Neuronal stem cell (in vitro differentiated cells): ENCODE results near the gene PDGFD.

ENCODE experiments used
- DNase-seq: peaks from one replicate; pipeline ENCODE4 v3.0.0-alpha.2; 2013; ENCODE audit warnings: low spot score
- H2AFZ ChIP-seq: one replicate; pipeline ENCODE4 v1.6.1; 2013; ENCODE audit warnings: mild to moderate bottlenecking, low read length, inconsistent platforms
- H2AK5ac ChIP-seq: 2 replicates; pipeline ENCODE4 v1.6.1; 2013; ENCODE audit warnings: low read depth, mild to moderate bottlenecking, inconsistent platforms, low read length, moderate library complexity, mixed read lengths
- H2BK120ac ChIP-seq: 2 replicates; pipeline ENCODE4 v1.6.1; 2013; ENCODE audit warnings: low read depth, mild to moderate bottlenecking, inconsistent platforms, low read length, moderate library complexity, mixed read lengths
- H2BK12ac ChIP-seq: one replicate; pipeline ENCODE4 v1.6.1; 2013; ENCODE audit warnings: low read length, inconsistent platforms
- H2BK15ac ChIP-seq: 2 replicates; pipeline ENCODE4 v1.6.1; 2013; ENCODE audit warnings: mild to moderate bottlenecking, low read length, inconsistent platforms, mixed read lengths
- H2BK5ac ChIP-seq: one replicate; pipeline ENCODE4 v1.6.1; 2013; ENCODE audit warnings: inconsistent platforms, mild to moderate bottlenecking, low read length, moderate library complexity
- H3K14ac ChIP-seq: one replicate; pipeline ENCODE4 v1.6.1; 2013; ENCODE audit warnings: low read length, inconsistent platforms
- H3K18ac ChIP-seq: 2 replicates; pipeline ENCODE4 v1.6.1; 2013; ENCODE audit warnings: low read length, inconsistent platforms
- H3K23ac ChIP-seq: 2 replicates; pipeline ENCODE4 v1.6.1; 2013; ENCODE audit warnings: low read depth, mild to moderate bottlenecking, mixed read lengths, low read length, inconsistent platforms; ENCODE audit not compliant: poor library complexity
- H3K27ac ChIP-seq: replicated peaks from 3 replicates; pipeline ENCODE4 v1.5.1; 2013; ENCODE audit warnings: low read length, inconsistent platforms
- H3K27me3 ChIP-seq, 3 experiments: 2 replicates each; pipeline ENCODE4 v1.6.1; 2013; ENCODE audit warnings: low read length in 3 of 3, mild to moderate bottlenecking in 2 of 3, inconsistent platforms in 1 of 3, low read depth in 1 of 3, mixed read lengths in 1 of 3, moderate library complexity in 1 of 3; ENCODE audit not compliant: control insufficient read depth in 3 of 3, insufficient read depth in 3 of 3
- H3K36me3 ChIP-seq, 2 donors: replicated peaks in 1 of 2; 2 replicates each; pipeline ENCODE4 v1.6.1; 2013; ENCODE audit warnings: low read length in 2 of 2; ENCODE audit not compliant: control insufficient read depth in 2 of 2, insufficient read depth in 2 of 2
- H3K4ac ChIP-seq: 2 replicates; pipeline ENCODE4 v1.6.1; 2013; ENCODE audit warnings: inconsistent platforms, mild to moderate bottlenecking, low read length, moderate library complexity
- H3K4me1 ChIP-seq, 2 donors: 1 replicate in 1 of 2; 2 replicates in 1 of 2; pipeline ENCODE4 v1.6.1; 2013; ENCODE audit warnings: low read length in 2 of 2, low read depth in 1 of 2; ENCODE audit not compliant: control insufficient read depth in 2 of 2, insufficient read depth in 1 of 2
- H3K4me2 ChIP-seq: one replicate; pipeline ENCODE4 v1.6.1; 2013; ENCODE audit warnings: mild to moderate bottlenecking, low read length, inconsistent platforms; ENCODE audit not compliant: insufficient read depth, poor library complexity, severe bottlenecking
- H3K4me3 ChIP-seq, 2 donors: 2 replicates each; pipeline ENCODE4 v1.5.1; 2013; ENCODE audit warnings: low read length in 2 of 2, mild to moderate bottlenecking in 2 of 2, inconsistent platforms in 1 of 2, moderate library complexity in 1 of 2
- H3K79me1 ChIP-seq: one replicate; pipeline ENCODE4 v1.6.1; 2013; ENCODE audit warnings: low read depth, mild to moderate bottlenecking, inconsistent platforms, low read length, moderate library complexity
- H3K9ac ChIP-seq: one replicate; pipeline ENCODE4 v1.6.1; 2013; ENCODE audit warnings: mild to moderate bottlenecking, low read depth, low read length, inconsistent platforms; ENCODE audit not compliant: poor library complexity
- H3K9me3 ChIP-seq, 2 donors: replicated peaks in 1 of 2; 2 replicates each; pipeline versions ENCODE3 to v1.6.1; 2013; ENCODE audit warnings: low read length in 2 of 2, mild to moderate bottlenecking in 2 of 2, inconsistent platforms in 1 of 2, low read depth in 1 of 2, mixed read lengths in 1 of 2, moderate library complexity in 1 of 2; ENCODE audit not compliant: control insufficient read depth in 2 of 2, insufficient read depth in 1 of 2
- H4K8ac ChIP-seq: one replicate; pipeline ENCODE4 v1.6.1; 2013; ENCODE audit warnings: low read depth, mild to moderate bottlenecking, inconsistent platforms, low read length, moderate library complexity
- H4K91ac ChIP-seq: one replicate; pipeline ENCODE4 v1.6.1; 2013; ENCODE audit warnings: low read length, low read depth, mild to moderate bottlenecking, inconsistent platforms; ENCODE audit not compliant: poor library complexity
- WGBS, 2 donors: extraction: QIAGEN DNeasy Blood & Tissue Kit; methylation state at CpG; one replicate each; pipeline ENCODE4 v1.1.7; 2013; ENCODE audit warnings: missing lambda C conversion rate in 2 of 2, mixed read lengths in 1 of 2; ENCODE audit not compliant: insufficient read length in 2 of 2, insufficient replicate concordance in 1 of 2; ENCODE audit errors: extremely low coverage in 2 of 2; 5-methylcytosine and 5-hydroxymethylcytosine counted together

PDGFD gene

DNA sequence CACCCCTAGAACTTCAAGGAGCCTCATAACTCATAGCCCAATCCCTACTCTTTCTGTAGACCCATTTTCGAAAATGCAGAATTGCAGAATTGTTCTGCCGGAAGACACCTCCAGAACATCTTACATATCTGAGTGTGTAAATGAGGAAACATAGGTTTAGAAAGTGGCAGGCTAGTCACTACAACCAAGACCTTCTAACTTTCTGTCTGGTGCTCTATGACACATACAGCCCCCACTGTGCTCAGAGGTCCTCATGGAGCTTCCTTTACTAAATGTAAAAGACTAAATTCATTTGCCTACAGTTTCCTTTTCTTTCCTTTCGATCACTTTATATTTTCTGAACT is 259.7 kb downstream of the PDGFD start:
- Histone ChIP-seq H3K4me1 (no peaks in the 10 kb centered on the region), H3K23ac (no peak overlapping the region), H2BK12ac (no peak overlapping the region), H2AK5ac (no peak overlapping the region), H3K27ac (no peak overlapping the region), H3K14ac (no peak overlapping the region), H2BK5ac (no peak overlapping the region), H2AFZ (no peak overlapping the region), H3K4me3 (no peak overlapping the region), H4K91ac (no peak overlapping the region), H3K27me3 (no peaks in the 10 kb centered on the region), H3K36me3 (peaks cover 0 to under 1% of the 10 kb centered on the region in 2 donors), H2BK120ac (no peak overlapping the region), H3K4ac (no peak overlapping the region), H3K79me1 (no peaks in the 10 kb centered on the region), H3K18ac (no peak overlapping the region), H4K8ac (no peak overlapping the region), H3K9ac (no peak overlapping the region), H3K9me3 (no peaks in the 10 kb centered on the region), H2BK15ac (no peak overlapping the region), H3K4me2 (no peak overlapping the region)
- DNase-seq, result no peak
- WGBS, 2 donors, result no CpG with 5 or more reads among the region's 3 CpGs

DNA sequence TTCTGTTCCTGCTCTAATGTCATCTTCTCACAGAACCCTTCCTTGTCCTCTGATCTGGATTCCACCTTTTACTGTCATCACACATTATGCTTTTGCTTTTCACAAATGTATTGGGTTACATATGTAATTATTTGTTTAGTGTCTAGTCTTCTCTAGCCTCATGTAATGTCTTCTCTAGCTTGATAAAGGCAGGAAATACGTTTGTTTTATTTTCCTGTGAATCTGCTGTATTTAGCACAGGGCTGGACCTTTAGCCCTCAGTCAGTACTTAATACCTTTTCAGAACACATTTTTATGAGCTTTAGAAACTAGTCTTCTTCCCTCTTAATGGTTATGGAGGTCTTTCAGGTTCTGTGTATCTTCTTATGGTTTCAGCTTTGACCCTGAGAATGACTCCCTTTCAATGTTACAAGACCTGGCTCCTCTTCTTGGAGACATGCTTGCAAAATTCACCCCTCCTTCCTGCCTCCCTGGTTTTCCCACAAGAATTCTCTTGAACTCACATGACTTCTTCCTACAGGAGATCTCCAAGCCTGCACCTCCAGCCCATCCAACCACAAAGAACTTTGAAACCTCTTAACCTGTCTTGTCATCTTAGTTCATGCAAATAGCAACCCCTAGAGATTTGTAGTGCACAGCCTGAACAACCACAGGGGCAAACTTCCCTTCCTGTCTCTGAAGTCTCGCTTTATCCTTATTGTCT is 260.2 kb downstream of the PDGFD start:
- Histone ChIP-seq H3K9me3 (no peaks in the 10 kb centered on the region), H3K14ac (no peak overlapping the region), H3K27ac (no peak overlapping the region), H3K4me2 (no peak overlapping the region), H3K18ac (no peak overlapping the region), H4K91ac (no peak overlapping the region), H3K9ac (no peak overlapping the region), H2BK120ac (no peak overlapping the region), H3K4me3 (no peak overlapping the region), H2AK5ac (no peak overlapping the region), H2BK15ac (no peak overlapping the region), H3K4ac (no peak overlapping the region), H3K79me1 (no peaks in the 10 kb centered on the region), H2BK5ac (no peak overlapping the region), H4K8ac (no peak overlapping the region), H3K36me3 (no peaks in the 10 kb centered on the region), H3K4me1 (no peaks in the 10 kb centered on the region), H3K27me3 (no peaks in the 10 kb centered on the region), H2AFZ (no peak overlapping the region), H2BK12ac (no peak overlapping the region), H3K23ac (no peak overlapping the region)
- no CpG with 5 or more reads among the region's 2 CpGs for WGBS, 2 donors
- no peak for DNase-seq

DNA sequence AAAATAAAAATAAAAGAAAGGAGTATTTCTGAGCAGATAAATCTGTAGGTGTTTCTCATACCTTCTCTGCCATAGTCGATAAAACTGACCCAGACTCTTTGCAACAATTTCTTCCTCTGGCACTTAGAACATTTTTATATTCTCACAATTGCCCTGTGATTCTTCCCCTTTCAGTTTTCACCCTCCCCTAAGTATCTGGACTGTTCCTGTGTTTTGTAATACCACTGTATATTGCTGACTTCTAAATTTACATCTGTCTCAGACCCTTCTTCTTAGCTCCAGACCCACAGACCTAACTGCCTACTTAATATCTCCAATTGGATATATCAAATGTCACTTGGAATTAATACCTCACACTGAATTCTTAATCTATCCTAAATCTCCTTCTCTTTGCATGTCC is 261.0 kb downstream of the PDGFD start:
- no peak overlapping the region for H4K8ac ChIP-seq

DNA sequence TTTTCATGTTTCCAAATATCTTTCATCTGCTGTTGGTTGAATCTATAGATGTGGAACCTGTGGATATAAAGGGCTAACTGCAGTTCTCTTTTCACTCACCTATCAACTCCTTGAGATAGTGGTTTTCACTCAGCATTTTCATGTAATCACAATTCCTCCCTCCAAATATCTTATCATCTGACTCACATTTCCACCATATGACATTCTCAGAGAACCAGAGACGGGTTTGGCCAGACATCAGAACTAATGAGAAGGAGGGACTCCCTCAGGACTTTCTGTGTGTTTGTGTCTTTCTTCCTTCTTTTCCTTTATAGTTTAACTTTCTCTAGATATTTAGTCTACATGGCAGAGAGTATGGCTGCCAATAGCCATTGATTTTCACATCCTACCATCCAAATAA is 262.3 kb downstream of the PDGFD start:
- no peak overlapping the region for H2AK5ac ChIP-seq
- H4K8ac ChIP-seq, result no peak overlapping the region
- H2BK12ac ChIP-seq, result no peak overlapping the region
- no peak overlapping the region for H2BK120ac ChIP-seq
- no CpG with 5 or more reads among the region's 1 CpG for WGBS, 2 donors
- no peak overlapping the region for H4K91ac ChIP-seq
- H3K14ac ChIP-seq, result no peak overlapping the region
- no peak overlapping the region for H3K9ac ChIP-seq
- H3K4me3 ChIP-seq, result no peak overlapping the region
- no peak overlapping the region for H3K23ac ChIP-seq
- no peak overlapping the region for H3K4me2 ChIP-seq
- H2BK5ac ChIP-seq, result no peak overlapping the region
- H3K18ac ChIP-seq, result no peak overlapping the region
- no peak overlapping the region for H3K4ac ChIP-seq
- no peak for DNase-seq
- no peak overlapping the region for H3K27ac ChIP-seq
- H3K27me3 ChIP-seq, result no peaks in the 10 kb centered on the region
- H3K36me3 ChIP-seq, result no peaks in the 10 kb centered on the region
- H3K9me3 ChIP-seq, result no peaks in the 10 kb centered on the region
- no peak overlapping the region for H2AFZ ChIP-seq
- H2BK15ac ChIP-seq, result no peak overlapping the region
- H3K79me1 ChIP-seq, result no peaks in the 10 kb centered on the region
- H3K4me1 ChIP-seq, result no peaks in the 10 kb centered on the region

More for the DNA sequence above, 261.0 kb downstream of the PDGFD start:
- Histone ChIP-seq H3K9me3 (no peaks in the 10 kb centered on the region), H2BK5ac (no peak overlapping the region), H3K79me1 (no peaks in the 10 kb centered on the region), H3K23ac (no peak overlapping the region), H2BK120ac (no peak overlapping the region), H3K18ac (no peak overlapping the region), H2AK5ac (no peak overlapping the region), H3K27ac (no peak overlapping the region), H3K4ac (no peak overlapping the region), H2BK12ac (no peak overlapping the region), H3K4me1 (no peaks in the 10 kb centered on the region), H3K4me2 (no peak overlapping the region), H3K36me3 (no peaks in the 10 kb centered on the region), H3K27me3 (no peaks in the 10 kb centered on the region), H2BK15ac (no peak overlapping the region), H3K14ac (no peak overlapping the region), H4K91ac (no peak overlapping the region), H2AFZ (no peak overlapping the region), H3K9ac (no peak overlapping the region), H3K4me3 (no peak overlapping the region)
- WGBS, 2 donors, result no CpG with 5 or more reads among the region's 1 CpG
- no peak for DNase-seq
